ENCODE results near the gene RET. TPM values are rescaled to one million over a fixed set of nuclear protein-coding genes. Genes with fewer than 3 reads are reported as not detected.

The RET gene
- total and polyA plus RNA-seq, 4 donors: 0.31 to 1.3 (median 0.77) TPM

DNA sequence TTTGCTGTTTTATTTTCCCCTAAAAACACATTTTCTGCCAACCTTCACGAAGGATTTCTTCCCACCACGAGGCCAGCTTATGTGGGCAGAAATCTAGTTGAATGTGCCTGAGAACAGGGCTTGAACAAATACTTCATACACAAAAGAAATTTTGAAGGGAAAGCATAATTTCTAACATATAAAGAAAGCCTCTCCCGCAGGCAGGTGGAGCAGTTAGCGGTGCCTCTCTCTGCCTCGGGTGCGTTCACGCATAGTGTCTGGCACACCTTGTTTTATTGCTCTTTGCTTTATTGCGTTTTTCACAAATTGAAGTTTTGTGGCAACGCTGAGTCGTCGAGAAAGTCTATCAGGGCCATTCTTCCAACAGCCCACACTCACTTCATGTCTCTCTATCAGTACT lies 54.4 kb downstream of the RET start:
- 75 to 88% methylated on average over 11 of the region's 11 CpGs for WGBS, 2 donors
- H3K9ac ChIP-seq (ENCODE audit: insufficient read depth in 1 of 2, low read length in 2 of 2): no peak overlapping the region
- H3K4me1 ChIP-seq (ENCODE audit: control insufficient read depth in 5 of 5, insufficient read depth in 5 of 5, low read length in 5 of 5): peaks cover 0 to 7% (median 1%) of the 10 kb centered on the region in 5 donors
- no peak overlapping the region for H3K27ac ChIP-seq (ENCODE audit: low read depth in 1 of 2, low read length in 1 of 2)
- ATAC-seq (ENCODE audit: insufficient read depth, low FRiP score) (no peak), DNase-seq (no peak)
- H3K4me3 ChIP-seq: no peak overlapping the region
- H3K9me3 ChIP-seq (ENCODE audit: control insufficient read depth in 4 of 4, insufficient read depth in 3 of 4, low read length in 3 of 4): peaks cover 0 to 2% (median 0%) of the 10 kb centered on the region in 4 donors
- H3K27me3 ChIP-seq (ENCODE audit: control insufficient read depth in 3 of 3, insufficient read depth in 3 of 3, low read length in 2 of 3): no peaks in the 10 kb centered on the region
- H3K36me3 ChIP-seq (ENCODE audit: control insufficient read depth in 4 of 4, insufficient read depth in 4 of 4, low read length in 4 of 4): no peaks in the 10 kb centered on the region
- TF ChIP-seq, protein P1, sequence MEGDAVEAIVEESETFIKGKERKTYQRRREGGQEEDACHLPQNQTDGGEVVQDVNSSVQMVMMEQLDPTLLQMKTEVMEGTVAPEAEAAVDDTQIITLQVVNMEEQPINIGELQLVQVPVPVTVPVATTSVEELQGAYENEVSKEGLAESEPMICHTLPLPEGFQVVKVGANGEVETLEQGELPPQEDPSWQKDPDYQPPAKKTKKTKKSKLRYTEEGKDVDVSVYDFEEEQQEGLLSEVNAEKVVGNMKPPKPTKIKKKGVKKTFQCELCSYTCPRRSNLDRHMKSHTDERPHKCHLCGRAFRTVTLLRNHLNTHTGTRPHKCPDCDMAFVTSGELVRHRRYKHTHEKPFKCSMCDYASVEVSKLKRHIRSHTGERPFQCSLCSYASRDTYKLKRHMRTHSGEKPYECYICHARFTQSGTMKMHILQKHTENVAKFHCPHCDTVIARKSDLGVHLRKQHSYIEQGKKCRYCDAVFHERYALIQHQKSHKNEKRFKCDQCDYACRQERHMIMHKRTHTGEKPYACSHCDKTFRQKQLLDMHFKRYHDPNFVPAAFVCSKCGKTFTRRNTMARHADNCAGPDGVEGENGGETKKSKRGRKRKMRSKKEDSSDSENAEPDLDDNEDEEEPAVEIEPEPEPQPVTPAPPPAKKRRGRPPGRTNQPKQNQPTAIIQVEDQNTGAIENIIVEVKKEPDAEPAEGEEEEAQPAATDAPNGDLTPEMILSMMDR (IDR thresholded peaks at IDR 0.05; ENCODE audit: control extremely low read depth, extremely low read depth): no peak

DNA sequence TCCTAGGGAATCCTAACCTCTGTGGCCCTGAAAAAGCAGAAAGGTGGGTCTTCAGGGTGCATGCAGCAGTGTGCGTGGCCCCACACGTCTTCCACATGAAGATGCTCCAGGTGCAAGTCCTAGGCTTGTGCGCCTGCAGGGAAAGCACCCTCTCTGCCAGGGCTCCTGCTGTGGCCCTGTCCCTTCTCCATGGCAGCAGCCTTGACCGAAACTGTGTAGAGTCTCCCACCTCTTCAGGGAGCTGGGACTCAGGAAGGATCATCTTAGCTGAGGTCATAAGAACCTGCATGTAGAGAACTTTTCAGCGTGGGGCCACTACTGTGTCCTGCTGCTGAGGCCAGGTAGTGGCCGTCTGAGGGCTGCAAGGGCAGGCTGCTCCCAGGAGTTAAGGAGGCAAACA lies 55.0 kb downstream of the RET start:
- Histone ChIP-seq H3K36me3 (ENCODE audit: control insufficient read depth in 4 of 4, insufficient read depth in 4 of 4, low read length in 4 of 4) (no peaks in the 10 kb centered on the region), H3K9ac (ENCODE audit: insufficient read depth in 1 of 2, low read length in 2 of 2) (no peak overlapping the region), H3K27ac (ENCODE audit: low read depth in 1 of 2, low read length in 1 of 2) (no peak overlapping the region), H3K27me3 (ENCODE audit: control insufficient read depth in 3 of 3, insufficient read depth in 3 of 3, low read length in 2 of 3) (no peaks in the 10 kb centered on the region), H3K4me1 (ENCODE audit: control insufficient read depth in 5 of 5, insufficient read depth in 5 of 5, low read length in 5 of 5) (peaks cover 0 to 14% (median 1%) of the 10 kb centered on the region in 5 donors), H3K9me3 (ENCODE audit: control insufficient read depth in 4 of 4, insufficient read depth in 3 of 4, low read length in 3 of 4) (peaks cover 0 to 2% (median 0%) of the 10 kb centered on the region in 4 donors), H3K4me3 (no peak overlapping the region)
- ATAC-seq (ENCODE audit: insufficient read depth, low FRiP score) (no peak), DNase-seq (no peak)
- WGBS, 2 donors: 89 to 95% methylated on average over 6 of the region's 6 CpGs
- TF ChIP-seq, protein P1 (IDR thresholded peaks at IDR 0.05; ENCODE audit: control extremely low read depth, extremely low read depth): no peak

DNA sequence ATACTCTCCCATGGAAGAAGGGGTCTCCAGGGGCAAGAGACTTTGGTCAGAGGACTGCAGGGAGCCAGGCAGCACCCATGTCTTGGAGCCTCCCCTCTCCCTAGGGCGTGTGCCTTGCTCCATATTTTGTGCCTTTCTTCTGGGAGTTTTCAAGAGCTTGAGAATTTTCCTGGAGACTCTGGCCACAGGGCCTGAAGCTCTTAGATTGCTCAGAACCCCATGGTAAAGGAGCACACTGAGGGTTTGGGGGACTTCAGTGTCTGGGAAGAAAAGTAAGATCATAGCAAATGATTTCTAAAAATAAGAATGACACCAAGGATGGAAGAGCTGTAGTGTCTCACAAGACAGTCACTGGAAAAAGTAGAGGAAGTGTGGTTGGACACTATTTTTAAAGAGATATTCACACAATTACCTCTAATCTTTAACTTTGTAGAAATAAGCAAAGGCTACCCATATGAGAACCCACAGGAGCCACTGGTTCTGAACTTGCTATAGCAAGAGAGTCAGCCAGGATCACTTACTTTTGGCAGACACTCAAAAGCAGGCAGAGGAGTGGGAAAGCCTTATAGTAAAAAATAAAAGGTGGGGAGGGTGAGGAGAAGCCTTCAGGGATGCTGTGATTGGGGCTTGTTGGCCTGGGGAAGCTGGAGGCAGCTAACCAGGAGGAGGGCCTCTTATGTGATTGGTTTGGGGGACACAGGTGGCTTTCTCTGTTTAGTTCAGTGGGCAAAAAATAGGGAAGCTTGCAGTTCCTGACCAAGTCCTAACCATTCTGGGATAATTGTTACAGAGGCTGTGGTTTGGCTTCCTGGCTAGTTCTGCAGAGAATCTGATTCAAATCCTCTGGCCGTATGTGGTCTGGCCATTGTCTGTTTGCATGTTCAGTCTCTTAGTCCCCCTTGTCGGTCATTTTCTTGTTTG lies 56.3 kb downstream of the RET start:
- no peaks in the 10 kb centered on the region for H3K36me3 ChIP-seq (ENCODE audit: control insufficient read depth in 4 of 4, insufficient read depth in 4 of 4, low read length in 4 of 4)
- H3K27me3 ChIP-seq (ENCODE audit: control insufficient read depth in 3 of 3, insufficient read depth in 3 of 3, low read length in 2 of 3): no peaks in the 10 kb centered on the region
- 72 to 76% methylated on average over 3 of the region's 3 CpGs for WGBS, 2 donors
- TF ChIP-seq, protein P1 (IDR thresholded peaks at IDR 0.05; ENCODE audit: control extremely low read depth, extremely low read depth): no peak
- H3K4me3 ChIP-seq: no peak overlapping the region
- H3K27ac ChIP-seq (ENCODE audit: low read depth in 1 of 2, low read length in 1 of 2): no peak overlapping the region
- DNase-seq (no peak), ATAC-seq (ENCODE audit: insufficient read depth, low FRiP score) (no peak)
- peaks cover 0 to 20% (median 3%) of the 10 kb centered on the region in 5 donors for H3K4me1 ChIP-seq (ENCODE audit: control insufficient read depth in 5 of 5, insufficient read depth in 5 of 5, low read length in 5 of 5)
- no peak overlapping the region for H3K9ac ChIP-seq (ENCODE audit: insufficient read depth in 1 of 2, low read length in 2 of 2)
- peaks cover 0 to 2% (median 0%) of the 10 kb centered on the region in 4 donors for H3K9me3 ChIP-seq (ENCODE audit: control insufficient read depth in 4 of 4, insufficient read depth in 3 of 4, low read length in 3 of 4)
